ENCODE data around the gene POR.
"Not testable (repeated sequence)": the region's sequence is repeated elsewhere in the genome, so short reads cannot be mapped to it uniquely, and the experiment has no call there.

Gene POR

DNA sequence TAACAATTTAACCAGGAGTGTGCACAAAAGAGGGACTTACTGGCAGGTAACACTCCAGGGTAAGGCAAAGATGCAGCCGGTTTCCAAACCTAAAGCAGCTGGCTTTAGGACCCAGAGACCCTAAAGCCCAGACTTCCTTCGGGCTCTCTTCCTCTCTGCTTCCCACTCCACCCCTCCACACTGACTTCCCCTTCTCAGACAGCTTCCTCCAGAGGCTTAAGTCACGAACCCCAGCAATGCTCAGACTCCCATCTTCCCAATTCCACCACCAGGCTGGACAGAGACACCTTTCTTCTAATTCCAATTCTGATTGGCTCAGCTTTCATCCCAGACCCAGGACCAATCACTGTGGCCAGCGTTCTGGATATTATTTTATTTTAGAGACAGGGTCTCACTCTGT lies 108.0 kb downstream of the POR start:
- TF ChIP-seq CTCF (IDR thresholded peaks at IDR 0.05; ENCODE audit: low read depth, low read length) = no peak
- peak in 1 of 2 donors; percentile 7 for DNase-seq (ENCODE audit: low read depth in 2 of 2)
- H3K4me3 ChIP-seq (replicated peaks in 1 of 2; ENCODE audit: low read depth in 2 of 2, low read length in 2 of 2) = no peak overlapping the region

DNA sequence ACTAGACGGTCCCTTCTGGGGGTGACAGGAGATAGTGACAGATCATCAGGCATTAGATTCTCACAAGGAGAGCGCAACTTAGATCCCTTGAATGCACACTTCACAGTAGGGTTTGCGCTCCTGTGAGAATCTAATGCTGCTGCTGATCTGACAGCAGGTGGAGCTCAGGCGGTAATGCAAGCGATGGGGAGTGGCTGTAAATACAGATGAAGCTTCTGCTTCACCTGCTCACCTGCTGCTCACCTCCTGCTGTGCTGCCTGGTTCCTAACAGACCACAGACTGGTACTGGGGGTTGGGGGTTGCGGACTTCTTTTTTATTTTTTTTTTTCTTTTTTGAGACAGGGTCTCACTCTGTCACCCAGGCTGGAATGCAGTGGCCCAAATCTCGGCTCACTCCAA lies 114.7 kb downstream of the POR start:
- DNase-seq (ENCODE audit: low read depth in 2 of 2); H3K4me3 ChIP-seq (replicated peaks in 1 of 2; ENCODE audit: low read depth in 2 of 2, low read length in 2 of 2): not testable (repeated sequence)

DNA sequence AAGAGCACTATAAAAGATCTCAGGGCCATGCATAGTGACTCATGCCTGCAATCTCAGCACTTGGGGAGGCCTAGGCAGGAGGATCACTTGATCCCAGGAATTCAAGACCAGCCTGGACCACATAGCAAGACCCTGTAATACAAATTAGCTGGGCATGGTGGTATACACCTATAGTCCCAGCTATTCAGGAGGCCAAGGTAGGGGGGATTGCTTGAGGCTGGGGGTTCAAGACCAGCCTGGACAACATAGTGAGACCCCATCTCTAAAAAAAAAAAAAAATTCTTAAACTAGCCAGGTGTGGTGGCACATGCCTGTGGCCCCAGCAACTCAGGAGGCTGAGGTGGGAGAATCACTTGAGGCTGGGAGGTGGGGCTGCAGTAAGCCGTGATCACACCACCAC lies 117.0 kb downstream of the POR start:
- no peak for TF ChIP-seq CTCF (IDR thresholded peaks at IDR 0.05; ENCODE audit: low read depth, low read length)
- no peak overlapping the region for H3K4me3 ChIP-seq (replicated peaks in 1 of 2; ENCODE audit: low read depth in 2 of 2, low read length in 2 of 2)
- no peak for DNase-seq (ENCODE audit: low read depth in 2 of 2)

Measured in cardiac fibroblast (primary cell).